OCI-LY1 (cell line): ENCODE data around the gene ZYX.
"Not testable (repeated sequence)": the region's sequence is repeated elsewhere in the genome, so short reads cannot be mapped to it uniquely, and the experiment has no call there.

Experiments used
- EZH2 ChIP-seq: fragments of 200-600 bp; sonication (generic), shearing (Covaris generic); IDR thresholded peaks from 2 replicates; pipeline ENCODE4 v1.8.0; 2017; ENCODE audit warnings: borderline replicate concordance, mixed run types, mild to moderate bottlenecking, antibody characterized with exemption, low read length, moderate library complexity, mixed read lengths
- TF ChIP-seq, protein P1 (sequence below): fragments of 200-600 bp; sonication (generic), shearing (Covaris generic); IDR thresholded peaks from 2 replicates; pipeline ENCODE4 v1.5.1; 2017; ENCODE audit warnings: mild to moderate bottlenecking, antibody characterized with exemption, low read length, moderate library complexity, mixed read lengths

GRCh38 chr7:143402233-143402632 lies 21.1 kb downstream of the ZYX start:
- TF ChIP-seq EZH2 = not testable (repeated sequence)
- TF ChIP-seq, protein P1, sequence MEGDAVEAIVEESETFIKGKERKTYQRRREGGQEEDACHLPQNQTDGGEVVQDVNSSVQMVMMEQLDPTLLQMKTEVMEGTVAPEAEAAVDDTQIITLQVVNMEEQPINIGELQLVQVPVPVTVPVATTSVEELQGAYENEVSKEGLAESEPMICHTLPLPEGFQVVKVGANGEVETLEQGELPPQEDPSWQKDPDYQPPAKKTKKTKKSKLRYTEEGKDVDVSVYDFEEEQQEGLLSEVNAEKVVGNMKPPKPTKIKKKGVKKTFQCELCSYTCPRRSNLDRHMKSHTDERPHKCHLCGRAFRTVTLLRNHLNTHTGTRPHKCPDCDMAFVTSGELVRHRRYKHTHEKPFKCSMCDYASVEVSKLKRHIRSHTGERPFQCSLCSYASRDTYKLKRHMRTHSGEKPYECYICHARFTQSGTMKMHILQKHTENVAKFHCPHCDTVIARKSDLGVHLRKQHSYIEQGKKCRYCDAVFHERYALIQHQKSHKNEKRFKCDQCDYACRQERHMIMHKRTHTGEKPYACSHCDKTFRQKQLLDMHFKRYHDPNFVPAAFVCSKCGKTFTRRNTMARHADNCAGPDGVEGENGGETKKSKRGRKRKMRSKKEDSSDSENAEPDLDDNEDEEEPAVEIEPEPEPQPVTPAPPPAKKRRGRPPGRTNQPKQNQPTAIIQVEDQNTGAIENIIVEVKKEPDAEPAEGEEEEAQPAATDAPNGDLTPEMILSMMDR = not testable (repeated sequence)
